CD14-positive monocyte (primary cell): ENCODE results near the gene FBXL4. TPM values are rescaled to one million over a fixed set of nuclear protein-coding genes. Genes with fewer than 3 reads are reported as not detected.

Experiments
- DNase-seq, 3 donors: peaks; one replicate each; pipeline ENCODE4 v3.0.0-alpha.2; 2011 to 2022
- H2AFZ ChIP-seq: 2 replicates; pipeline ENCODE4 v1.6.0; 2012; ENCODE audit warnings: mild to moderate bottlenecking, low read depth, low read length, inconsistent platforms; ENCODE audit not compliant: insufficient read depth, poor library complexity, severe bottlenecking
- H3K27ac ChIP-seq, 2 donors: 1 replicate in 1 of 2; 2 replicates in 1 of 2; pipeline ENCODE4 v1.5.1; 2012 to 2013; ENCODE audit warnings: low read length in 2 of 2, control low read depth in 1 of 2, inconsistent platforms in 1 of 2, low read depth in 1 of 2, mild to moderate bottlenecking in 1 of 2
- H3K27me3 ChIP-seq, 2 donors: one replicate each; pipeline versions ENCODE4 v1.6.0 to v1.6.1; 2011 to 2013; ENCODE audit warnings: low read length in 2 of 2; ENCODE audit not compliant: control insufficient read depth in 2 of 2, insufficient read depth in 2 of 2
- H3K36me3 ChIP-seq, 2 donors: replicated peaks in 1 of 2; 1 replicate in 1 of 2; 2 replicates in 1 of 2; pipeline versions ENCODE4 v1.5.1 to v1.6.1; 2012 to 2013; ENCODE audit warnings: low read length in 2 of 2, control low read depth in 1 of 2, inconsistent platforms in 1 of 2, mild to moderate bottlenecking in 1 of 2; ENCODE audit not compliant: insufficient read depth in 2 of 2, control insufficient read depth in 1 of 2
- H3K4me1 ChIP-seq, 2 donors: 1 replicate in 1 of 2; 2 replicates in 1 of 2; pipeline versions ENCODE4 v1.5.1 to v1.6.1; 2012 to 2013; ENCODE audit warnings: low read length in 2 of 2, control low read depth in 1 of 2, inconsistent platforms in 1 of 2, mild to moderate bottlenecking in 1 of 2, moderate library complexity in 1 of 2; ENCODE audit not compliant: insufficient read depth in 2 of 2, control insufficient read depth in 1 of 2
- H3K4me2 ChIP-seq: replicated peaks from 2 replicates; pipeline ENCODE3; 2012; ENCODE audit warnings: low read length, moderate library complexity, mild to moderate bottlenecking; ENCODE audit not compliant: poor library complexity, severe bottlenecking; ENCODE audit errors: extremely low read depth
- H3K4me3 ChIP-seq, 3 experiments: fragments of 200-600 bp in 1 of 3; sonication (generic) in 1 of 3; replicated peaks in 1 of 3; 1 replicate in 2 of 3; 2 replicates in 1 of 3; pipeline ENCODE4 v1.5.1; 2011 to 2013; ENCODE audit warnings: low read length in 3 of 3, mild to moderate bottlenecking in 3 of 3, control low read depth in 2 of 3, low read depth in 2 of 3, inconsistent platforms in 1 of 3, moderate library complexity in 1 of 3
- H3K79me2 ChIP-seq: 2 replicates; pipeline ENCODE4 v1.6.0; 2012; ENCODE audit warnings: mild to moderate bottlenecking, control low read depth, inconsistent platforms, low read length, moderate library complexity; ENCODE audit not compliant: insufficient read depth
- H3K9ac ChIP-seq: 2 replicates; pipeline ENCODE4 v1.6.0; 2017; ENCODE audit warnings: low read length, mild to moderate bottlenecking; ENCODE audit not compliant: insufficient read depth, poor library complexity, severe bottlenecking
- H3K9me3 ChIP-seq, 2 donors: replicated peaks in 1 of 2; 1 replicate in 1 of 2; 2 replicates in 1 of 2; pipeline versions ENCODE4 v1.5.1 to v1.6.1; 2012 to 2013; ENCODE audit warnings: low read length in 2 of 2, control low read depth in 1 of 2; ENCODE audit not compliant: control insufficient read depth in 1 of 2, insufficient read depth in 1 of 2
- H4K20me1 ChIP-seq: 2 replicates; pipeline ENCODE4 v1.6.0; 2012; ENCODE audit warnings: mild to moderate bottlenecking, low read length, control low read depth, moderate library complexity; ENCODE audit not compliant: insufficient read depth
- H3K27ac Mint-ChIP-seq, 7 donors: one replicate each; pipeline ENCODE4 v1.8.0; 2020; ENCODE audit warnings: mild to moderate bottlenecking in 7 of 7, mixed read lengths in 7 of 7, moderate library complexity in 6 of 7, inconsistent platforms in 2 of 7
- H3K27me3 Mint-ChIP-seq, 3 donors: one replicate each; pipeline ENCODE4 v1.8.0; 2021 to 2022; ENCODE audit warnings: low read depth in 3 of 3, mild to moderate bottlenecking in 3 of 3, mixed read lengths in 3 of 3, moderate library complexity in 3 of 3, inconsistent platforms in 1 of 3
- H3K36me3 Mint-ChIP-seq, 2 donors: one replicate each; pipeline ENCODE4 v1.8.0; 2020; ENCODE audit warnings: mixed read lengths in 2 of 2, inconsistent platforms in 1 of 2, mild to moderate bottlenecking in 1 of 2
- H3K4me1 Mint-ChIP-seq: one replicate; pipeline ENCODE4 v1.8.0; 2020; ENCODE audit warnings: mild to moderate bottlenecking, mixed read lengths
- H3K4me3 Mint-ChIP-seq, 2 donors: one replicate each; pipeline ENCODE4 v1.8.0; 2020; ENCODE audit warnings: mild to moderate bottlenecking in 2 of 2, mixed read lengths in 2 of 2, moderate library complexity in 1 of 2
- H3K9me3 Mint-ChIP-seq, 7 donors: one replicate each; pipeline ENCODE4 v1.8.0; 2020 to 2022; ENCODE audit warnings: mixed read lengths in 7 of 7, mild to moderate bottlenecking in 6 of 7, moderate library complexity in 6 of 7, inconsistent platforms in 2 of 7
- WGBS: methylation state at CpG from one replicate; pipeline ENCODE4 v1.1.5; 2013; ENCODE audit warnings: missing lambda C conversion rate; ENCODE audit not compliant: insufficient coverage; 5-methylcytosine and 5-hydroxymethylcytosine counted together
- intact Hi-C, 2 donors: fragments of 100-400 bp; cut with micrococcal nuclease; formaldehyde crosslinking; loops; one replicate each; pipeline versions ENCODE4 v1.15.0 to v1.15.1; 2023
- polyA plus RNA-seq, 3 donors: library from polyadenylated mRNA; depleted of rRNA in 1 of 3; unstranded in 2 of 3; stranded (reverse) in 1 of 3; fragments of 300-500 nt in 2 of 3; fragments of >200 nt in 1 of 3; fragmentation: Illumina TruSeq in 2 of 3; gene quantifications; 1 replicate in 2 of 3; 2 replicates in 1 of 3; pipeline ENCODE4 v1.2.3, GENCODE V29; 2012 to 2021
- TF ChIP-seq, protein P1 (sequence below): fragments of 200-600 bp; IDR thresholded peaks from one replicate; pipeline ENCODE4 v1.8.0; 2022; ENCODE audit warnings: antibody characterized with exemption, mild to moderate bottlenecking

Gene FBXL4
- polyA plus RNA-seq, 3 donors = 5.7 to 10.9 (median 8.6) TPM

DNA sequence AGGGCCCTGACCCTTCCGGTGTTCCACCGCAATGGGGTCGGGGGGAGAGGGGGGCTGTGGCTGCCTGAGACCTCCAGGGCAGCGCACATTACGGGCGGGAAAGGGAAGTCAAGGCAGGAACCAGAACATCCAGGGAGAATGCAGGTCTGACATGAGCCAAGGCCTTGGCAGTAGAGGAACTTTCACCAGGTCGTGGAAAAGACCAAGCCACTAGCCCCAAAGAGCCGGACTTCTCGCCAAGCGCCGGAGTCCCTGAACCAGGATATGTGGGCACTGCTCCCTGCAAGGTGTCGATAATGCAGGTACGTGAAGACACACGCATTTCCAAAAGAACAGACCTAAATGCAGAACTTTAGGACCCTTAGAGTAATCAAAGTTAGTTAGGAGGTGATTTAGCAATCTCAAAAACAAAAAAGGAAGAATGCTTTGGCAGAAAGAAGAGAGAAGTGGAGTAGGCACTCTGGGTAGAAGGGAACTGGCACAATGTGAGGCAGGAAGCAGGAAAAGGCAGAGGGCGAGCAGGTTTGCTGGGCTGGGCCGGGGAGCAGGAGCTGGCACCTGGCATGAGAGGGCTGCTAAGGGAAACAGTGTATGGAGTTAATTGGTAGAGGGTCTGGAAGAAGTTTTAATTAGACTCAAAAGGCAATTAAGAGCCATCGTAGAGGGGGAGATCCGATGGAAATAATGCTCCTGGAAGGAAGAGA is 99.1 kb downstream of the FBXL4 start:
- Histone ChIP-seq H3K27ac (no peak overlapping the region), H3K9ac (peak overlapping the region; percentile 19), H3K4me3 (peak overlapping the region in 1 of 3 experiments; percentile 48), H3K79me2 (no peaks in the 10 kb centered on the region), H2AFZ (no peak overlapping the region), H3K4me1 (peaks cover 21 to 24% of the 10 kb centered on the region in 2 donors), H3K4me2 (peak overlapping the region; percentile 67), H3K27me3 (peaks cover 71 to 86% of the 10 kb centered on the region in 2 donors), H4K20me1 (no peaks in the 10 kb centered on the region), H3K36me3 (no peaks in the 10 kb centered on the region), H3K9me3 (peaks cover 7 to 41% of the 10 kb centered on the region in 2 donors)
- Mint-ChIP-seq H3K36me3 (peaks cover 0 to 16% of the 10 kb centered on the region in 2 donors), H3K27me3 (peaks cover 67 to 85% (median 79%) of the 10 kb centered on the region in 3 donors), H3K4me3 (peak overlapping the region; percentile 59 to 78), H3K27ac (no peak overlapping the region), H3K9me3 (peaks cover 0 to 11% (median 8%) of the 10 kb centered on the region in 7 donors), H3K4me1 (peaks cover 28% of the 10 kb centered on the region)
- intact Hi-C loops = no loop called here
- 20% methylated on average over 15 of the region's 18 CpGs for WGBS
- TF ChIP-seq, protein P1, sequence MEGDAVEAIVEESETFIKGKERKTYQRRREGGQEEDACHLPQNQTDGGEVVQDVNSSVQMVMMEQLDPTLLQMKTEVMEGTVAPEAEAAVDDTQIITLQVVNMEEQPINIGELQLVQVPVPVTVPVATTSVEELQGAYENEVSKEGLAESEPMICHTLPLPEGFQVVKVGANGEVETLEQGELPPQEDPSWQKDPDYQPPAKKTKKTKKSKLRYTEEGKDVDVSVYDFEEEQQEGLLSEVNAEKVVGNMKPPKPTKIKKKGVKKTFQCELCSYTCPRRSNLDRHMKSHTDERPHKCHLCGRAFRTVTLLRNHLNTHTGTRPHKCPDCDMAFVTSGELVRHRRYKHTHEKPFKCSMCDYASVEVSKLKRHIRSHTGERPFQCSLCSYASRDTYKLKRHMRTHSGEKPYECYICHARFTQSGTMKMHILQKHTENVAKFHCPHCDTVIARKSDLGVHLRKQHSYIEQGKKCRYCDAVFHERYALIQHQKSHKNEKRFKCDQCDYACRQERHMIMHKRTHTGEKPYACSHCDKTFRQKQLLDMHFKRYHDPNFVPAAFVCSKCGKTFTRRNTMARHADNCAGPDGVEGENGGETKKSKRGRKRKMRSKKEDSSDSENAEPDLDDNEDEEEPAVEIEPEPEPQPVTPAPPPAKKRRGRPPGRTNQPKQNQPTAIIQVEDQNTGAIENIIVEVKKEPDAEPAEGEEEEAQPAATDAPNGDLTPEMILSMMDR = no peak
- no peak for DNase-seq

DNA sequence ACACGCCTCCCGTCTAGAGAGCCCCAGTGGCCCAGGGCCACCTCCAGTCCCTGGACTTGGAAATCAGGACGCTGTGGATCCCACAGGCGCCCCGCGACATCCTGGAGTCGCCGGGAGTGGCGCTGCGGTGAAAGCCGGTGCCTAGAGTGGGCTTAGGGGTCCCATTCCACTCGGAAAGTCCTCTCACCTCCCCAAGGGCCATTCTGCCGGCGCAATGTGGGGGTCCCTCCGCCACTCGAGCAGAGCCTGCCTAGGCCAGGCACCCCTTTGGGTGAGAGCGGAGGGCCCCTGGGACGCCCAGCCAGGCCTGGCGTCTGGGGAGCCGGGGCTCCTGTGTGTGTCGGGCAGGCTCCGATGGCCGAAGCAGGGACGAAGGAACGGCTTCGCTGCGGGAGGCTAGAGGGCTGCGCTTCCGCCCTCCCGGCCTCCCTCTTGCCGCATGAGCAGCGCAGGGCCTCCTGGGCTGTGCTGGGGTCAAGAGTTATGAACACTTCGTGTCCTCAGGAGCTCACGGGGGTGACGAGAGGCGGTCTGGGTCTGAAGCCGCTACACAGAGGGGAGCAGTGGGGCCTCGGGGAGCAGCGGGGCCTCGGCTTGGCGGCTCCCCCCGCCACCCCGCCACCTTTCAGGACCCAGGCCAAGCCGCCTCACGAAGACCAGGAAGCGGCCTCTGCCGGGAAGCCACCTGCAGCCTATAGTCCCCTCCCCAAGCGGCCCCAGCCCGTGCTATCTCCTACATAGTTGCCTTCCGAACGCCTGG is 99.8 kb downstream of the FBXL4 start:
- Histone ChIP-seq H3K27ac (no peak overlapping the region), H3K36me3 (no peaks in the 10 kb centered on the region), H3K4me1 (peaks cover 21 to 24% of the 10 kb centered on the region in 2 donors), H3K27me3 (peaks cover 77 to 91% of the 10 kb centered on the region in 2 donors), H3K4me2 (peak overlapping the region; percentile 67), H3K4me3 (peak overlapping the region in 1 of 3 experiments; percentile 48), H3K9me3 (peaks cover 7 to 46% of the 10 kb centered on the region in 2 donors), H3K9ac (peak overlapping the region; percentile 19), H3K79me2 (no peaks in the 10 kb centered on the region), H4K20me1 (no peaks in the 10 kb centered on the region), H2AFZ (peak overlapping the region; percentile 39)
- WGBS = 1% methylated on average over 37 of the region's 51 CpGs
- peaks cover 74 to 92% (median 85%) of the 10 kb centered on the region in 3 donors for H3K27me3 Mint-ChIP-seq
- peaks cover 0 to 16% of the 10 kb centered on the region in 2 donors for H3K36me3 Mint-ChIP-seq
- intact Hi-C loops = no loop called here
- H3K4me3 Mint-ChIP-seq = peak overlapping the region; percentile 59 to 85
- H3K4me1 Mint-ChIP-seq = peaks cover 28% of the 10 kb centered on the region
- DNase-seq = no peak
- no peak overlapping the region for H3K27ac Mint-ChIP-seq
- TF ChIP-seq, protein P1 = no peak
- peaks cover 0 to 18% (median 10%) of the 10 kb centered on the region in 7 donors for H3K9me3 Mint-ChIP-seq
